ENCODE results near the gene NEK11.

The NEK11 gene

GRCh38 chr3:131390331-131390730 is 363.7 kb downstream of the NEK11 start:
- no peak for FAIRE-seq

GRCh38 chr3:131393051-131393450 is 366.4 kb downstream of the NEK11 start:
- FAIRE-seq = no peak

More at GRCh38 chr3:131390331-131390730, 363.7 kb downstream of the NEK11 start:
- no peak for DNase-seq (ENCODE audit: insufficient read length, low spot score)

GRCh38 chr3:131393868-131394267 is 367.2 kb downstream of the NEK11 start:
- no peak for FAIRE-seq
- DNase-seq (ENCODE audit: insufficient read length, low spot score) = no peak

More at GRCh38 chr3:131393051-131393450, 366.4 kb downstream of the NEK11 start:
- no peak for DNase-seq (ENCODE audit: insufficient read length, low spot score)

- FAIRE-seq = no peak
- no peak for DNase-seq (ENCODE audit: insufficient read length, low spot score)
These were observed 367.7 kb downstream of the NEK11 start for GRCh38 chr3:131394400-131394799.

- no peak for DNase-seq (ENCODE audit: insufficient read length, low spot score)
- FAIRE-seq = no peak
These were observed 369.5 kb downstream of the NEK11 start for GRCh38 chr3:131396170-131396569.

GRCh38 chr3:131397889-131398288 is 371.2 kb downstream of the NEK11 start:
- DNase-seq (ENCODE audit: insufficient read length, low spot score) (no peak), FAIRE-seq (no peak)

Data from HTR-8/SVneo (cell line).